ENCODE results near the gene CINP.

- TF ChIP-seq EZH2 (optimal IDR thresholded peaks at IDR 0.05; ENCODE audit: low read depth, low read length) (no peak), CTCF (IDR thresholded peaks at IDR 0.05; ENCODE audit: low read length) (peak; percentile 37)
These were observed 39.6 kb downstream of the CINP start for GRCh38 chr14:102323102-102323501.
